ENCODE data around the gene TSFM. TPM values are rescaled to one million over a fixed set of nuclear protein-coding genes. Genes with fewer than 3 reads are reported as not detected.
A peak's percentile ranks its signal among the peaks of the same experiment; 100 is the strongest.

The TSFM gene
- total and polyA plus RNA-seq, 2 experiments from 2014 or later, result 13.0 to 36.1 TPM

GRCh38 chr12:57829025-57829777 is 46.6 kb downstream of the TSFM start:
- Histone ChIP-seq H3K9ac (no peak overlapping the region), H3K4me2 (ENCODE audit: unreplicated experiment) (no peak overlapping the region), H3K79me2 (ENCODE audit: insufficient read depth) (peaks cover 100% of the 10 kb centered on the region), H3K9me2 (ENCODE audit: insufficient read depth) (no peaks in the 10 kb centered on the region), H3K27me3 (replicated peaks; ENCODE audit: insufficient read depth) (no peaks in the 10 kb centered on the region), H3K4me1 (ENCODE audit: insufficient read depth) (peaks cover 52% of the 10 kb centered on the region), H3K36me3 (ENCODE audit: low read depth) (peaks cover 52% of the 10 kb centered on the region), H3K9me3 (ENCODE audit: low read depth) (no peaks in the 10 kb centered on the region), H4K20me1 (ENCODE audit: insufficient read depth) (peaks cover 38% of the 10 kb centered on the region), H3K27ac (no peak overlapping the region), H3K4me3 (no peak overlapping the region), H2AFZ (no peak overlapping the region), H3F3A (ENCODE audit: insufficient read depth) (peaks cover 59% of the 10 kb centered on the region)
- WGBS, 2 experiments (ENCODE audit: low coverage in 1 of 2, low lambda C conversion rate in 2 of 2, missing lambda C conversion rate in 2 of 2), result 73 to 74% methylated on average over 10 of the region's 10 CpGs
- in situ Hi-C loops (cut with MboI), result no loop called here
- no peak for TF ChIP-seq EZH2phosphoT487 (IDR thresholded peaks at IDR 0.05; ENCODE audit: insufficient read depth, low read depth)
- no peak for TF ChIP-seq EZH2 (IDR thresholded peaks at IDR 0.05; ENCODE audit: insufficient read depth, poor library complexity, severe bottlenecking)
- no peak for DNase-seq

GRCh38 chr12:57830393-57830792 is 47.8 kb downstream of the TSFM start:
- peaks cover 100% of the 10 kb centered on the region for H3K79me2 ChIP-seq (ENCODE audit: insufficient read depth)
- H3K4me3 ChIP-seq, result no peak overlapping the region
- no peak for DNase-seq
- H3K9me3 ChIP-seq (ENCODE audit: low read depth), result no peaks in the 10 kb centered on the region
- H3F3A ChIP-seq (ENCODE audit: insufficient read depth), result peaks cover 67% of the 10 kb centered on the region
- no peaks in the 10 kb centered on the region for H3K27me3 ChIP-seq (replicated peaks; ENCODE audit: insufficient read depth)
- H2AFZ ChIP-seq, result no peak overlapping the region
- H4K20me1 ChIP-seq (ENCODE audit: insufficient read depth), result peaks cover 46% of the 10 kb centered on the region
- H3K4me1 ChIP-seq (ENCODE audit: insufficient read depth), result peaks cover 60% of the 10 kb centered on the region
- H3K36me3 ChIP-seq (ENCODE audit: low read depth), result peaks cover 40% of the 10 kb centered on the region
- TF ChIP-seq EZH2 (IDR thresholded peaks at IDR 0.05; ENCODE audit: insufficient read depth, poor library complexity, severe bottlenecking), result no peak
- no peak for TF ChIP-seq EZH2phosphoT487 (IDR thresholded peaks at IDR 0.05; ENCODE audit: insufficient read depth, low read depth)
- H3K9me2 ChIP-seq (ENCODE audit: insufficient read depth), result no peaks in the 10 kb centered on the region
- 96 to 100% methylated on average over 2 of the region's 2 CpGs for whole genome bisulfite sequencing, 2 experiments (ENCODE audit: low coverage in 1 of 2, low lambda C conversion rate in 2 of 2, missing lambda C conversion rate in 2 of 2)
- in situ Hi-C loops (cut with MboI), result no loop called here
- no peak overlapping the region for H3K9ac ChIP-seq
- H3K4me2 ChIP-seq (ENCODE audit: unreplicated experiment), result no peak overlapping the region
- no peak overlapping the region; the same call in 1 of the 2 replicates for H3K27ac ChIP-seq

GRCh38 chr12:57832966-57833365 is 50.4 kb downstream of the TSFM start:
- DNase-seq, result peak; percentile 71
- 14% methylated on average over 10 of the region's 10 CpGs for WGBS, 2 experiments (ENCODE audit: low coverage in 1 of 2, low lambda C conversion rate in 2 of 2, missing lambda C conversion rate in 2 of 2)
- peaks cover 86% of the 10 kb centered on the region for H3K4me1 ChIP-seq (ENCODE audit: insufficient read depth)
- peak overlapping the region; percentile 50 for H3K27ac ChIP-seq
- in situ Hi-C loops (cut with MboI), result no loop called here
- H3K36me3 ChIP-seq (ENCODE audit: low read depth), result peaks cover 15% of the 10 kb centered on the region
- peak overlapping the region; percentile 26; the same call in 1 of the 2 replicates for H3K9ac ChIP-seq
- no peaks in the 10 kb centered on the region for H3K27me3 ChIP-seq (replicated peaks; ENCODE audit: insufficient read depth)
- no peaks in the 10 kb centered on the region for H3K9me2 ChIP-seq (ENCODE audit: insufficient read depth)
- H2AFZ ChIP-seq, result no peak overlapping the region
- peaks cover 64% of the 10 kb centered on the region for H3F3A ChIP-seq (ENCODE audit: insufficient read depth)
- peak overlapping the region; percentile 73 for H3K4me2 ChIP-seq (ENCODE audit: unreplicated experiment)
- H3K9me3 ChIP-seq (ENCODE audit: low read depth), result no peaks in the 10 kb centered on the region
- TF ChIP-seq EZH2 (IDR thresholded peaks at IDR 0.05; ENCODE audit: insufficient read depth, poor library complexity, severe bottlenecking), result no peak
- no peak for TF ChIP-seq EZH2phosphoT487 (IDR thresholded peaks at IDR 0.05; ENCODE audit: insufficient read depth, low read depth)
- H3K79me2 ChIP-seq (ENCODE audit: insufficient read depth), result peaks cover 100% of the 10 kb centered on the region
- H3K4me3 ChIP-seq, result no peak overlapping the region
- H4K20me1 ChIP-seq (ENCODE audit: insufficient read depth), result peaks cover 56% of the 10 kb centered on the region

GRCh38 chr12:57833672-57834071 is 51.1 kb downstream of the TSFM start:
- Histone ChIP-seq H3K4me1 (ENCODE audit: insufficient read depth) (peaks cover 90% of the 10 kb centered on the region), H3K36me3 (ENCODE audit: low read depth) (peaks cover 7% of the 10 kb centered on the region), H3F3A (ENCODE audit: insufficient read depth) (peaks cover 64% of the 10 kb centered on the region), H3K4me3 (no peak overlapping the region), H2AFZ (no peak overlapping the region), H3K79me2 (ENCODE audit: insufficient read depth) (peaks cover 100% of the 10 kb centered on the region), H3K27me3 (replicated peaks; ENCODE audit: insufficient read depth) (no peaks in the 10 kb centered on the region), H3K9me3 (ENCODE audit: low read depth) (no peaks in the 10 kb centered on the region), H4K20me1 (ENCODE audit: insufficient read depth) (peaks cover 60% of the 10 kb centered on the region), H3K27ac (peak overlapping the region; percentile 50), H3K9ac (no peak overlapping the region), H3K4me2 (ENCODE audit: unreplicated experiment) (peak overlapping the region; percentile 73), H3K9me2 (ENCODE audit: insufficient read depth) (no peaks in the 10 kb centered on the region)
- 34 to 36% methylated on average over 3 of the region's 3 CpGs for WGBS, 2 experiments (ENCODE audit: low coverage in 1 of 2, low lambda C conversion rate in 2 of 2, missing lambda C conversion rate in 2 of 2)
- TF ChIP-seq EZH2phosphoT487 (IDR thresholded peaks at IDR 0.05; ENCODE audit: insufficient read depth, low read depth) (no peak), EZH2 (IDR thresholded peaks at IDR 0.05; ENCODE audit: insufficient read depth, poor library complexity, severe bottlenecking) (no peak)
- in situ Hi-C loops (cut with MboI), result no loop called here
- no peak for DNase-seq

Measured in GM23248 (cell line).